Measurements from ENCODE around the gene YES1. TPM values are rescaled to one million over a fixed set of nuclear protein-coding genes. Genes with fewer than 3 reads are reported as not detected.

YES1 gene
- total RNA-seq, 1 experiment from 2014 or later = 61.2 TPM

GRCh38 chr18:677951-678381 is 134.1 kb downstream of the YES1 start:
- Mint-ChIP-seq H3K36me3 (ENCODE audit: insufficient read depth, unreplicated experiment) (peaks cover 49% of the 10 kb centered on the region), H3K27ac (ENCODE audit: unreplicated experiment) (no peak overlapping the region), H3K9me3 (ENCODE audit: low read depth, unreplicated experiment) (no peaks in the 10 kb centered on the region), H3K4me1 (ENCODE audit: low read depth, unreplicated experiment) (no peaks in the 10 kb centered on the region), H3K4me3 (ENCODE audit: low read depth, unreplicated experiment) (no peak overlapping the region), H3K27me3 (ENCODE audit: unreplicated experiment) (no peaks in the 10 kb centered on the region)
- CTCF ChIA-PET = interaction anchor here (1.6 kb wide), 1 partner anchor 13 kb away, joined by 3 read pairs; no protein-coding TSS in a partner anchor
- intact Hi-C loops (cut with micrococcal nuclease; ENCODE audit: unreplicated experiment) = no loop called here
- TF ChIP-seq CTCF (IDR thresholded peaks at IDR 0.05; ENCODE audit: unreplicated experiment) = no peak
- no TSS peak for BruUV-seq (replicated peaks)
- no peak for DNase-seq

- DNase-seq = no peak
- no peak for TF ChIP-seq CTCF (IDR thresholded peaks at IDR 0.05; ENCODE audit: unreplicated experiment)
- no peaks in the 10 kb centered on the region for H3K9me3 Mint-ChIP-seq (ENCODE audit: low read depth, unreplicated experiment)
- H3K4me1 Mint-ChIP-seq (ENCODE audit: low read depth, unreplicated experiment) = no peaks in the 10 kb centered on the region
- H3K27ac Mint-ChIP-seq (ENCODE audit: unreplicated experiment) = no peak overlapping the region
- no peak overlapping the region for H3K4me3 Mint-ChIP-seq (ENCODE audit: low read depth, unreplicated experiment)
- no TSS peak for BruUV-seq (replicated peaks)
- peaks cover 46% of the 10 kb centered on the region for H3K36me3 Mint-ChIP-seq (ENCODE audit: insufficient read depth, unreplicated experiment)
- intact Hi-C loops (cut with micrococcal nuclease; ENCODE audit: unreplicated experiment) = no loop called here
- no peaks in the 10 kb centered on the region for H3K27me3 Mint-ChIP-seq (ENCODE audit: unreplicated experiment)
- CTCF ChIA-PET = no interaction called here
These were observed 134.9 kb downstream of the YES1 start for GRCh38 chr18:677145-677544.

- no peak overlapping the region for H3K4me3 Mint-ChIP-seq (ENCODE audit: low read depth, unreplicated experiment)
- intact Hi-C loops (cut with micrococcal nuclease; ENCODE audit: unreplicated experiment) = no loop called here
- no peaks in the 10 kb centered on the region for H3K4me1 Mint-ChIP-seq (ENCODE audit: low read depth, unreplicated experiment)
- H3K9me3 Mint-ChIP-seq (ENCODE audit: low read depth, unreplicated experiment) = no peaks in the 10 kb centered on the region
- CTCF ChIA-PET = no interaction called here
- no TSS peak for BruUV-seq (replicated peaks)
- TF ChIP-seq CTCF (IDR thresholded peaks at IDR 0.05; ENCODE audit: unreplicated experiment) = no peak
- DNase-seq = no peak
- H3K27ac Mint-ChIP-seq (ENCODE audit: unreplicated experiment) = no peak overlapping the region
- H3K36me3 Mint-ChIP-seq (ENCODE audit: insufficient read depth, unreplicated experiment) = peaks cover 46% of the 10 kb centered on the region
- H3K27me3 Mint-ChIP-seq (ENCODE audit: unreplicated experiment) = no peaks in the 10 kb centered on the region
These were observed 135.3 kb downstream of the YES1 start for GRCh38 chr18:676736-677135.

GRCh38 chr18:676069-676468 is 136.0 kb downstream of the YES1 start:
- Mint-ChIP-seq H3K27ac (ENCODE audit: unreplicated experiment) (no peak overlapping the region), H3K4me1 (ENCODE audit: low read depth, unreplicated experiment) (no peaks in the 10 kb centered on the region), H3K27me3 (ENCODE audit: unreplicated experiment) (no peaks in the 10 kb centered on the region), H3K36me3 (ENCODE audit: insufficient read depth, unreplicated experiment) (peaks cover 46% of the 10 kb centered on the region), H3K9me3 (ENCODE audit: low read depth, unreplicated experiment) (no peaks in the 10 kb centered on the region), H3K4me3 (ENCODE audit: low read depth, unreplicated experiment) (no peak overlapping the region)
- no peak for DNase-seq
- no peak for TF ChIP-seq CTCF (IDR thresholded peaks at IDR 0.05; ENCODE audit: unreplicated experiment)
- BruUV-seq (replicated peaks) = no TSS peak
- CTCF ChIA-PET = interaction anchor here (0.6 kb wide), 1 partner anchor 57 kb away, joined by 3 read pairs; no protein-coding TSS in a partner anchor
- intact Hi-C loops (cut with micrococcal nuclease; ENCODE audit: unreplicated experiment) = no loop called here

Measured in Calu3 (cell line).